GM12878 (cell line): Measurements from ENCODE around the gene SHROOM2. TPM values are rescaled to one million over a fixed set of nuclear protein-coding genes. Genes with fewer than 3 reads are reported as not detected.

ENCODE experiments used
- ATAC-seq: fragments of 200-7000 bp; cut with Tn5 transposase; 3 replicates; pipeline ENCODE4 v1.9.1; 2020; ENCODE audit warnings: mild to moderate bottlenecking, moderate library complexity
- BruUV-seq: library from RNA; stranded (reverse); fragments of 400-500 nt; replicated peaks from 2 replicates; lab custom pipeline; 2021; lab: Mats Ljungman, UMichigan
- CTCF ChIA-PET: fragments of 300-600 bp; sonication (Branson Sonifier 250); formaldehyde crosslinking; extraction: SDS; loops from one replicate; lab custom pipeline; 2021; ENCODE audit warnings: inconsistent platforms; lab: Yijun Ruan, JAX
- POLR2A ChIA-PET: fragments of 350-600 bp; formaldehyde crosslinking; extraction: SDS; loops from one replicate; lab custom pipeline; 2021; ENCODE audit warnings: inconsistent platforms; lab: Charles Lee
- RAD21 ChIA-PET: fragments of 300-600 bp; sonication (Branson Sonifier 250); formaldehyde crosslinking; loops from one replicate; lab custom pipeline; 2023; ENCODE audit warnings: antibody characterized with exemption; ENCODE audit not compliant: unreplicated experiment; lab: Charles Lee
- SMC1A ChIA-PET: fragments of 300-600 bp; sonication (Branson Sonifier 250); formaldehyde crosslinking; loops from one replicate; lab custom pipeline; 2023; ENCODE audit not compliant: unreplicated experiment, uncharacterized antibody; lab: Charles Lee
- DNase-seq: peaks from one replicate; pipeline ENCODE4 v3.0.0-alpha.2; 2011; ENCODE audit warnings: low read depth, low spot score
- FAIRE-seq: peaks from 3 replicates; lab custom pipeline; 2011; peaks lifted over from hg19 to GRCh38; lab: Jason Lieb, UNC
- H2AFZ ChIP-seq: 2 replicates; pipeline ENCODE4 v1.6.0; 2011; ENCODE audit warnings: low read depth, low read length, control low read depth; ENCODE audit not compliant: control insufficient read depth
- H3K27ac ChIP-seq: 2 replicates; pipeline ENCODE4 v1.5.1; 2011; ENCODE audit warnings: control low read depth; ENCODE audit not compliant: control insufficient read depth, insufficient read depth
- H3K27me3 ChIP-seq, 2 experiments: replicated peaks in 1 of 2; 2 replicates each; pipeline versions ENCODE4 v1.6.0 to v1.6.1; 2011; ENCODE audit warnings: low read length in 1 of 2; ENCODE audit not compliant: control insufficient read depth in 2 of 2, insufficient read depth in 2 of 2
- H3K36me3 ChIP-seq, 2 experiments: 2 replicates each; pipeline ENCODE4 v1.5.1; 2011; ENCODE audit warnings: low read length in 1 of 2; ENCODE audit not compliant: control insufficient read depth in 2 of 2, insufficient read depth in 2 of 2
- H3K4me1 ChIP-seq: 2 replicates; pipeline ENCODE4 v1.6.1; 2011; ENCODE audit warnings: mild to moderate bottlenecking, low read length, moderate library complexity, mixed read lengths; ENCODE audit not compliant: control insufficient read depth, insufficient read depth
- H3K4me2 ChIP-seq: 2 replicates; pipeline ENCODE4 v1.6.0; 2011; ENCODE audit warnings: control low read depth; ENCODE audit not compliant: control insufficient read depth, insufficient read depth
- H3K4me3 ChIP-seq: fragments of 200-600 bp; sonication (generic); 2 replicates; pipeline ENCODE4 v1.5.1; 2016
- H3K79me2 ChIP-seq: 2 replicates; pipeline ENCODE4 v1.6.0; 2011; ENCODE audit warnings: low read length; ENCODE audit not compliant: control insufficient read depth, insufficient read depth
- H3K9ac ChIP-seq: 2 replicates; pipeline ENCODE4 v1.8.0; 2011; ENCODE audit warnings: low read length, control low read depth, mixed read lengths; ENCODE audit not compliant: control insufficient read depth, insufficient read depth
- H3K9me3 ChIP-seq: replicated peaks from 3 replicates; pipeline ENCODE4 v1.5.1; 2011; ENCODE audit warnings: mild to moderate bottlenecking, low read length; ENCODE audit not compliant: control insufficient read depth, insufficient read depth
- H4K20me1 ChIP-seq: 2 replicates; pipeline ENCODE4 v1.6.0; 2011; ENCODE audit not compliant: control insufficient read depth, insufficient read depth
- CUX1 ChIP-seq: IDR thresholded peaks from 2 replicates; pipeline ENCODE4 v1.6.1; 2012; ENCODE audit warnings: improper control_type of control experiment, low read depth, low read length; ENCODE audit not compliant: insufficient replicate concordance
- EGR1 ChIP-seq, 2 experiments: IDR thresholded peaks; 1 replicate in 1 of 2; 2 replicates in 1 of 2; pipeline ENCODE4 v1.6.1; 2011 to 2012; ENCODE audit warnings: low read depth in 2 of 2, low read length in 2 of 2, borderline replicate concordance in 1 of 2, mild to moderate bottlenecking in 1 of 2, moderate library complexity in 1 of 2
- ESRRA ChIP-seq: IDR thresholded peaks from 2 replicates; pipeline ENCODE4 v1.6.1; 2012; ENCODE audit warnings: mild to moderate bottlenecking, low read length, improper control_type of control experiment
- IRF5 ChIP-seq: fragments of 450-650 bp; IDR thresholded peaks from 2 replicates; pipeline ENCODE4 v1.6.1; 2017; ENCODE audit warnings: borderline replicate concordance
- KLF5 ChIP-seq: fragments of 450-650 bp; IDR thresholded peaks from 2 replicates; pipeline ENCODE4 v1.6.1; 2014; ENCODE audit warnings: mild to moderate bottlenecking; ENCODE audit not compliant: partially characterized antibody
- LARP7 ChIP-seq: fragments of 450-650 bp; IDR thresholded peaks from 2 replicates; pipeline ENCODE4 v1.6.1; 2017; ENCODE audit warnings: mild to moderate bottlenecking
- MEF2A ChIP-seq: IDR thresholded peaks from 2 replicates; pipeline ENCODE4 v1.6.1; 2011; ENCODE audit warnings: low read depth, mild to moderate bottlenecking, low read length, moderate library complexity; ENCODE audit not compliant: insufficient read depth
- MTA3 ChIP-seq: IDR thresholded peaks from 2 replicates; pipeline ENCODE4 v1.6.1; 2012; ENCODE audit warnings: low read length, inconsistent platforms, borderline replicate concordance
- NFYB ChIP-seq: IDR thresholded peaks from 2 replicates; pipeline ENCODE4 v1.6.1; 2011; ENCODE audit warnings: low read depth, mild to moderate bottlenecking, low read length, improper control_type of control experiment, moderate library complexity; ENCODE audit not compliant: insufficient read depth
- PML ChIP-seq: IDR thresholded peaks from 2 replicates; pipeline ENCODE4 v1.6.1; 2012; ENCODE audit warnings: low read length, inconsistent platforms
- POLR2A ChIP-seq: IDR thresholded peaks from 2 replicates; pipeline ENCODE4 v1.6.1; 2011; ENCODE audit warnings: low read depth, mild to moderate bottlenecking, low read length
- SIX5 ChIP-seq: IDR thresholded peaks from 2 replicates; pipeline ENCODE4 v1.6.1; 2011; ENCODE audit warnings: mild to moderate bottlenecking, low read depth, low read length, moderate library complexity; ENCODE audit not compliant: severe bottlenecking
- SMC3 ChIP-seq: IDR thresholded peaks from 2 replicates; pipeline ENCODE4 v1.6.1; 2011; ENCODE audit warnings: low read length, improper control_type of control experiment, borderline replicate concordance
- SP1 ChIP-seq: IDR thresholded peaks from one replicate; pipeline ENCODE4 v1.6.1; 2011; ENCODE audit warnings: low read depth, low read length
- SRF ChIP-seq, 2 experiments: IDR thresholded peaks; 2 replicates each; pipeline ENCODE4 v1.6.1; 2011; ENCODE audit warnings: low read depth in 2 of 2, low read length in 2 of 2, mild to moderate bottlenecking in 1 of 2, moderate library complexity in 1 of 2
- WRNIP1 ChIP-seq: IDR thresholded peaks from 2 replicates; pipeline ENCODE4 v1.6.1; 2011; ENCODE audit warnings: low read depth, low read length, improper control_type of control experiment, borderline replicate concordance
- YBX1 ChIP-seq: fragments of 450-650 bp; IDR thresholded peaks from 2 replicates; pipeline ENCODE4 v1.6.1; 2016; ENCODE audit warnings: antibody characterized with exemption
- ZNF622 ChIP-seq: fragments of 450-650 bp; IDR thresholded peaks from 2 replicates; pipeline ENCODE4 v1.6.1; 2017; ENCODE audit warnings: mild to moderate bottlenecking, inconsistent platforms
- ZSCAN29 ChIP-seq: fragments of 450-650 bp; IDR thresholded peaks from 2 replicates; pipeline ENCODE4 v1.6.1; 2017; ENCODE audit warnings: mild to moderate bottlenecking, moderate library complexity
- WGBS: methylation state at CpG from one replicate; pipeline ENCODE4 v1.1.6; 2016; ENCODE audit warnings: low lambda C conversion rate; ENCODE audit not compliant: insufficient replicate concordance, insufficient coverage; ENCODE audit errors: missing lambda C conversion rate; 5-methylcytosine and 5-hydroxymethylcytosine counted together
- in situ Hi-C: fragments of 300-500 bp; cut with MboI; formaldehyde crosslinking; loops from 9 replicates; pipeline ENCODE4 v1.14.3; 2018; ENCODE audit warnings: mixed read lengths
- intact Hi-C: fragments of 100-400 bp; cut with micrococcal nuclease; formaldehyde crosslinking; loops from one replicate; pipeline ENCODE4 v1.14.2; 2022; ENCODE audit not compliant: unreplicated experiment
- polyA plus RNA-seq, 11 experiments: library from polyadenylated mRNA; depleted of rRNA in 4 of 11; unstranded in 6 of 11; stranded (reverse) in 5 of 11; fragments of >200 nt; fragmentation: Nextera tagmentation in 4 of 11; fragmentation: Illumina TruSeq in 1 of 11; extraction: Ambion mirVana in 4 of 11; extraction: Trizol in 1 of 11; gene quantifications; 1 replicate in 1 of 11; 2 replicates in 10 of 11; pipeline versions ENCODE4 v1.2.1 to v1.2.3, GENCODE V29; 2011 to 2016; ENCODE audit warnings: inconsistent platforms in 2 of 11, missing spikeins in 2 of 11, low read depth in 1 of 11
- total RNA-seq, 4 experiments: library from RNA; depleted of rRNA in 3 of 4; stranded (reverse); fragments of >200 nt in 3 of 4; fragmentation: Illumina TruSeq in 1 of 4; extraction: Trizol in 1 of 4; gene quantifications; 2 replicates each; pipeline versions ENCODE4 v1.2.1 to v1.2.3, GENCODE V29; 2013 to 2021

Gene SHROOM2
- total and polyA plus RNA-seq, 10 of the 15 experiments (the other 5 are each of a cell fraction or from before 2014, with no cell fraction given), result under 0.01 to 0.15 (median 0.09) TPM; not detected in 2

GRCh38 chrX:9871701-9872268, 85.6 kb downstream of the SHROOM2 start (continued):
- no peak for TF ChIP-seq IRF5
- no peak for TF ChIP-seq MEF2A
- TF ChIP-seq SRF (IDR thresholded peaks at IDR 0.05; ENCODE audit: low read depth in 2 of 2, low read length in 2 of 2), result no peak
- no peak for TF ChIP-seq ESRRA
- TF ChIP-seq POLR2A, result no peak
- TF ChIP-seq, all 136 proteins: peak for 0

- H3K4me3 ChIP-seq, result no peak overlapping the region
- H3K9me3 ChIP-seq, result no peaks in the 10 kb centered on the region
- RAD21 ChIA-PET, result no interaction called here
- CTCF ChIA-PET, result interaction anchor here (2.1 to 4.5 kb wide), 3 partner anchors 10 to 247 kb away, joined by 7 to 34 read pairs (median 14); no protein-coding TSS in a partner anchor
- H3K27me3 ChIP-seq, result peaks cover 0 to 1% of the 10 kb centered on the region in 2 experiments; a peak in 1 of 4 replicates
- no peak overlapping the region for H3K4me2 ChIP-seq
- H3K9ac ChIP-seq, result no peak overlapping the region
- no peak overlapping the region for H3K27ac ChIP-seq
- intact Hi-C loops (loop anchor here (5.0 kb wide), 1 partner anchor 1056 kb away; no protein-coding TSS in a partner anchor), in situ Hi-C loops (no loop called here)
- no peaks in the 10 kb centered on the region for H3K4me1 ChIP-seq
- 73% methylated on average over 12 of the region's 12 CpGs for WGBS
- no peaks in the 10 kb centered on the region for H3K36me3 ChIP-seq
- BruUV-seq, result no TSS peak
- ATAC-seq (no peak), FAIRE-seq (no peak), DNase-seq (no peak)
- no peaks in the 10 kb centered on the region for H4K20me1 ChIP-seq
- no peak overlapping the region for H2AFZ ChIP-seq
- POLR2A ChIA-PET, result no interaction called here
- no peaks in the 10 kb centered on the region for H3K79me2 ChIP-seq
- SMC1A ChIA-PET, result interaction anchor here (1.1 to 1.3 kb wide), 2 partner anchors 93 to 115 kb away, joined by 3 read pairs; no protein-coding TSS in a partner anchor
- TF ChIP-seq PML (no peak), MTA3 (no peak), YBX1 (no peak), SIX5 (no peak), SP1 (no peak), ZSCAN29 (no peak), KLF5 (no peak), SMC3 (no peak), NFYB (no peak), ZNF622 (no peak), WRNIP1 (no peak), LARP7 (no peak), EGR1 (IDR thresholded peaks at IDR 0.05; ENCODE audit: borderline replicate concordance in 1 of 2, low read depth in 2 of 2, low read length in 2 of 2) (no peak), CUX1 (no peak)
Observed at GRCh38 chrX:9873360-9873759, 87.1 kb downstream of the SHROOM2 start.
